Esophagus squamous epithelium (tissue), 4 donors: ENCODE measurements around the gene KDELR3.

Experiments
- POLR2A ChIP-seq, 4 donors: fragments of 450-650 bp; IDR thresholded peaks; one replicate each; pipeline ENCODE4 v1.6.1; 2017; ENCODE audit warnings: antibody characterized with exemption in 4 of 4, mild to moderate bottlenecking in 4 of 4, moderate library complexity in 3 of 4
- TF ChIP-seq, protein P1 (sequence below), 6 experiments: fragments of 450-650 bp in 4 of 6; fragments of 200-600 bp in 2 of 6; sonication (generic) in 2 of 6; IDR thresholded peaks; one replicate each; pipeline ENCODE4 v1.5.1; 2016 to 2019; ENCODE audit warnings: antibody characterized with exemption in 6 of 6, mild to moderate bottlenecking in 4 of 6, moderate library complexity in 4 of 6

DNA sequence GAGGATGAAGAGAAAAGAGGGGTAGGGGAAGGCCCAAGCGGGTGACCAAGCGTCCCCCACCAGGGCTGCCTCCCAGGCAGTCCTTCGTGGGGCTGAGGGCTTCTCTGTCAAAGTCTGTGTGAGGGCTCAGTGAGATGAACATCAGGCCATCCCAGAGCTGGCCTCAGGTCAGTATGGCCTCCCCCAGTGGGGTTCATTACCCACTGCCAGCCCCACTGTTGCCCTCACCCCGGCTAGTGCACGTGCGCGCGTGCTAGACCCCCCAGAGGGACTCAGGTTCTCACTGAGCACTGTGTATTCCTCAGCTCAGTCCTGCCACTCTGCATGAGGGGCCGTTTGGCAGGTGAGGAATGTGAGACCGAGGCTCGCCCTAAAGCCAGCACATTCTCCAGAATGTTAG is 3.3 kb downstream of the KDELR3 start:
- TF ChIP-seq, protein P1, sequence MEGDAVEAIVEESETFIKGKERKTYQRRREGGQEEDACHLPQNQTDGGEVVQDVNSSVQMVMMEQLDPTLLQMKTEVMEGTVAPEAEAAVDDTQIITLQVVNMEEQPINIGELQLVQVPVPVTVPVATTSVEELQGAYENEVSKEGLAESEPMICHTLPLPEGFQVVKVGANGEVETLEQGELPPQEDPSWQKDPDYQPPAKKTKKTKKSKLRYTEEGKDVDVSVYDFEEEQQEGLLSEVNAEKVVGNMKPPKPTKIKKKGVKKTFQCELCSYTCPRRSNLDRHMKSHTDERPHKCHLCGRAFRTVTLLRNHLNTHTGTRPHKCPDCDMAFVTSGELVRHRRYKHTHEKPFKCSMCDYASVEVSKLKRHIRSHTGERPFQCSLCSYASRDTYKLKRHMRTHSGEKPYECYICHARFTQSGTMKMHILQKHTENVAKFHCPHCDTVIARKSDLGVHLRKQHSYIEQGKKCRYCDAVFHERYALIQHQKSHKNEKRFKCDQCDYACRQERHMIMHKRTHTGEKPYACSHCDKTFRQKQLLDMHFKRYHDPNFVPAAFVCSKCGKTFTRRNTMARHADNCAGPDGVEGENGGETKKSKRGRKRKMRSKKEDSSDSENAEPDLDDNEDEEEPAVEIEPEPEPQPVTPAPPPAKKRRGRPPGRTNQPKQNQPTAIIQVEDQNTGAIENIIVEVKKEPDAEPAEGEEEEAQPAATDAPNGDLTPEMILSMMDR (IDR thresholded peaks at IDR 0.05), result no peak
- TF ChIP-seq POLR2A (IDR thresholded peaks at IDR 0.05), result no peak
